Measurements from ENCODE around the gene CDK14. TPM values are rescaled to one million over a fixed set of nuclear protein-coding genes. Genes with fewer than 3 reads are reported as not detected.

CDK14 gene
- total and polyA plus RNA-seq, 2 of the 8 experiments (the other 6 are each of a cell fraction or from before 2014, with no cell fraction given), result 5.5 to 47.3 TPM

- Histone ChIP-seq H2BK20ac (ENCODE audit: low read length) (no peak overlapping the region), H2AFZ (ENCODE audit: low read length) (no peak overlapping the region), H3K23ac (ENCODE audit: insufficient read length) (no peak overlapping the region), H2AK5ac (ENCODE audit: low read depth, low read length) (no peak overlapping the region), H3K27ac (ENCODE audit: low read depth, low read length) (no peak overlapping the region), H2BK12ac (ENCODE audit: low read depth, low read length) (no peak overlapping the region), H3K4me3 (ENCODE audit: extremely low read depth in 1 of 4, insufficient read depth in 2 of 4, low read depth in 3 of 4, low read length in 4 of 4) (no peak overlapping the region), H3K4me2 (ENCODE audit: insufficient read depth in 1 of 2, low read depth in 2 of 2, low read length in 2 of 2) (no peak overlapping the region), H2BK5ac (ENCODE audit: low read depth, low read length) (no peak overlapping the region), H3K4ac (replicated peaks; ENCODE audit: insufficient read length, low read depth, low read length) (no peak overlapping the region), H4K5ac (ENCODE audit: insufficient read length, low read depth, low read length) (no peak overlapping the region), H3K9me3 (ENCODE audit: insufficient read depth in 2 of 2, low read depth in 1 of 2, low read length in 1 of 2) (no peaks in the 10 kb centered on the region), H4K91ac (replicated peaks; ENCODE audit: insufficient read length, low read length) (no peak overlapping the region), H4K20me1 (replicated peaks in 1 of 2; ENCODE audit: control insufficient read depth in 1 of 2, insufficient read depth in 2 of 2, low read length in 2 of 2) (no peaks in the 10 kb centered on the region), H2BK120ac (replicated peaks; ENCODE audit: low read depth, low read length) (no peak overlapping the region), H3K27me3 (replicated peaks in 1 of 4; ENCODE audit: control insufficient read depth in 3 of 4, extremely low read depth in 1 of 4, insufficient read depth in 3 of 4, low read length in 3 of 4) (no peaks in the 10 kb centered on the region), H2BK15ac (ENCODE audit: low read length) (no peak overlapping the region), H3K36me3 (ENCODE audit: control insufficient read depth in 2 of 4, insufficient read depth in 4 of 4, low read length in 3 of 4) (no peaks in the 10 kb centered on the region), H3K14ac (ENCODE audit: insufficient read length) (no peak overlapping the region), H3K56ac (replicated peaks; ENCODE audit: insufficient read length, low read depth, low read length) (no peak overlapping the region), H3K9ac (replicated peaks in 1 of 4; ENCODE audit: extremely low read depth in 1 of 4, low read depth in 3 of 4, low read length in 3 of 4) (no peak overlapping the region), H3K18ac (ENCODE audit: extremely low read depth, low read length) (no peak overlapping the region), H3K4me1 (replicated peaks in 1 of 4; ENCODE audit: control insufficient read depth in 3 of 4, insufficient read depth in 4 of 4, low read length in 3 of 4) (peaks cover 0 to 3% (median 0%) of the 10 kb centered on the region in 4 experiments; a peak in 1 of 7 replicates), H3K23me2 (ENCODE audit: low read depth, low read length) (no peaks in the 10 kb centered on the region), H3K79me1 (ENCODE audit: low read depth, low read length) (no peaks in the 10 kb centered on the region), H3K79me2 (ENCODE audit: control insufficient read depth in 1 of 2, insufficient read depth in 2 of 2, low read length in 2 of 2) (no peaks in the 10 kb centered on the region), H4K8ac (ENCODE audit: extremely low read depth, insufficient read depth, low read length) (no peak overlapping the region)
- no peak for FAIRE-seq
- ChIA-PET POLR2A (ENCODE audit: partially characterized antibody) (no interaction called here), CTCF (ENCODE audit: partially characterized antibody) (interaction anchor here (0.9 to 4.9 kb wide), 5 partner anchors 9 to 304 kb away, joined by 3 to 24 read pairs (median 4); no protein-coding TSS in a partner anchor)
- no peak for DNase-seq (ENCODE audit: low read depth in 1 of 2, low spot score in 2 of 2)
- 98% methylated on average over 4 of the region's 6 CpGs; no CpG with 5 or more reads in 1 of the 2 experiments for WGBS, 2 experiments (ENCODE audit: extremely low coverage in 1 of 2, insufficient coverage in 1 of 2, insufficient read length in 1 of 2, insufficient replicate concordance in 2 of 2, low coverage in 1 of 2, low lambda C conversion rate in 2 of 2, missing lambda C conversion rate in 1 of 2)
- TF ChIP-seq SRF (IDR thresholded peaks at IDR 0.05; ENCODE audit: low read depth, low read length), result no peak
- TF ChIP-seq RFX5 (IDR thresholded peaks at IDR 0.05; ENCODE audit: borderline replicate concordance, low read depth, low read length), result no peak
- no peak for TF ChIP-seq YY1 (IDR thresholded peaks at IDR 0.05; ENCODE audit: low read depth, low read length)
- no peak for TF ChIP-seq TBP (IDR thresholded peaks at IDR 0.05; ENCODE audit: low read depth, low read length)
Observed at GRCh38 chr7:90758933-90759562, 162.9 kb downstream of the CDK14 start.
